EH (cell line): Measurements from ENCODE around the gene MBLAC1.
A peak's percentile ranks its signal among the peaks of the same experiment; 100 is the strongest.

Experiments
- DNase-seq: peaks from one replicate; pipeline ENCODE4 v3.0.0-alpha.2; 2015; ENCODE audit warnings: low read depth

The MBLAC1 gene

DNA sequence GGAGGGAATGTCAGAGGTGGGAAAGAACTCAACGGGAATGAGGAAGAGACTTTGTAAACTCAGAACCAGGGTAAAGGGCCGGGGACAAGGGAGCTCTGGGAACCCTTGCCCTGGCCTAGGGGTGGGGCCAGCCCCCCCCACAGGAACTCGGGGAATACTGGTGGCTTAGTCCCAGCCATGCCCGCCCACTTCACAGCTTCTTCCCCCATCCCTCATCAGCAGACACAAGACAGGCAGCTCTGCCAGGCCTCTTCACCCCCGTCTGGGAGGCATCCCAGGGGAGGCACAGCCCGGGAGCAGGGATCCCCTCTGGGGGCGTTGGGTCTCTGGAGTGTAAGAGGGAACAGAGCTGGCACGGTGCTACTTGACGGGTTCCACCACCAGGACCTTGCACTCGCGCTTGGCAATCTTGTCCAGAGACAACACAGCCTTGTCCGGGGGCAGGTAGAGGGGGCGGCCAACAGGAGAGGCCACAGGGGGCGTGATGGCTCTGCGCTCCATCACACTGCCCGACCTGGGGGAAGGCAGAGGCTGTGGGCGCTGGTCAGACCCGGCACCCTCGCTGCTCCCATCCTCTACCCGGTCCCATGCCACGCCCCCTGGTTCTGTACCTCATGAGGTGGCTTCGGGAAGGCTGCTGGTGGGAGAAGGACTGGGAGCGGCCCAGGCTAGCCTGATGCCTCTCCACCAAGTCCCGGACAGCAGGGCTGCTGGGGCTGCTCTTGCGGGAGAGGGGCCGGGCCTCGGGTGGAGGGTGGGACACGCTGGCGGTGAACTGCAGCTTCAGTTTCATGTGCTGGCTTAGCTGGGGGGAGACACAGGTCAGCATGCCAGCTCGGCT, 28.1 kb downstream of the MBLAC1 start:
- DNase-seq, result no peak

GRCh38 chr7:100155553-100156317, 29.0 kb downstream of the MBLAC1 start:
- no peak for DNase-seq

- DNase-seq, result no peak
Measured at GRCh38 chr7:100156331-100157068, 29.7 kb downstream of the MBLAC1 start.

DNA sequence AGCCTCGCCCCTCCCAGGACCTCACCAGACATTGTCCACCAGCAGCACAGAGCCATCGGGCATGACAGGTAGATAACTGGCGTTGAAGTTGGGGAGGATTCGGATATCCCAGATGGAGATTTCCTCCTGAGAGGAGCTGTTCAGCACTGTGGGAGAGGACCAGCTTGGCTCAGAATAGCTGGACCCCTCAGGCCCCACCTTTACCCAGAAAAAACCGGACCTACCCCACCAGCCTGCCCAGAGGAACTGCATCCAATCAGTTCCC, 30.2 kb downstream of the MBLAC1 start:
- DNase-seq, result no peak

- DNase-seq, result peak; percentile 63
Measured at GRCh38 chr7:100157334-100158228, 30.8 kb downstream of the MBLAC1 start.

DNA sequence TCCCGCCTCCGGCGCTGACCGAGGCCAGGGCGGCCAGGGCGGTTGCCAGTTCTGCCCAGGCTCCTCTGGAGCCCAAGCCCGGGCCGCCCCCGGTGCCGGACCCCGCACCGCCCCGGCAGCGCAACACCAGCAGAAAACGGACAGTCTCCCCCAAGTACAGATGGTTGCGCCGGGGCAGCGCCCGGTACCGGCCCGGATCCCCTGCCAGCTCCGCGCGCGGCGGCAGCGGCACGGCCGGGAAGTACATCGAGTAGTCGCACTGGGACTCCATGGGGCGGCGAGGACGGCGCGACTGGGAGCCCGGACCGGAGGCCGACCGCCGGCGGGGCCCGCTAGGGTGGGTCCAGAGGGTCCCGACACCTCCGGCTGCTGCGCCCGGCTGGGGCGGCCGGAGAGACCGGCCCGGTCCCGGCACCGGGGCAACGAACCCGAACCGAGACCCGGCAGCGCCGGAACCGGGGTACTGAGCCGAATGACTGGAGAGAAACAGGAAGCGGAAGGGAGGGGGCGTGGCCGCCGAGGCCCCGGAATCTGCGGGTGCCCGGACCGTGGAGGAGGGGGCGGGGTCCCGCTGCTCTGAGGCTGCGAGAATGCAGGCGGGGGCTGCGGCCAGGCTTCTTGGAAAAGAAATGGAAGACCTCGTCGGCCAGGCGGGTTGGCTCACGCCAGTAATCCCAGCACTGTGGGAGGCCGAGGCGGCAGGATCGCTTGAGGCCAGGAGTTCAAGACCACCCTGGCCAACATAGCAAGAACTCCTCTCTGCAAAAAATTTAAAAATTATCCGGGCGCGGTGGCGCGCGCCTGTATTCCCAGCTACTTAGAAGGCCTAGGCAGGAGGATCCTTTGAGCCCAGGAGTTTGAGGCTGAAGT, 31.7 kb downstream of the MBLAC1 start, which contains the start of gene TRAPPC14:
Gene TRAPPC14, minus strand, starts transcription at position 495 of the 870 bp plus-strand sequence. Its CDS starts 224 bp downstream, at position 271.
- DNase-seq, result peak; percentile 86

DNA sequence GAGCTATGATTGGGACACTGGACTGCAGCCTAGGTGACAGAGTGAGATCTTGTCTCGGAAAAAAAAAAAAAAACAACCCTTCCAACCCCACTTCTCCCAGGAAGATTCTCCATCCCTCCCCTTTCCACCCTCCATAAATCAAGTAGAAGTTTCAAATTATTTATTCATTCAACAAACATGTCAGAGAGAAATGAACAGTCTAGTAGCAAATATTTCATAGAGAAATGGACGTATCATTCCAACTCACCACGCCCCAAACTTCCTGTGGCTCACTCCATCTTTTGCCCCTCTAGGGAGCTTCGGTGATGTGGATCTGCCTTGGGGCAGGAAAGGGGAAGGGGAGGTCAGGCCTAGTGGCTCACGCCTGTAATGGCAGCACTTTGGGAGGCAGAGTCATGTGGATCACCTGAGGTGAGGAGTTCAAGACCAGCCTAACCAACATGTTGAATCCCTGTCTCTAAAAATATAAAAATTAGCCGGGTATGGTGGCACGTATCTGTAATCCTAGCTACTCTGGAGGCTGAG, 32.4 kb downstream of the MBLAC1 start:
- DNase-seq, result no peak

- DNase-seq, result no peak
Measured at GRCh38 chr7:100160067-100160466, 33.3 kb downstream of the MBLAC1 start.

- peak; percentile 21 for DNase-seq
Measured at GRCh38 chr7:100163006-100163531, 36.3 kb downstream of the MBLAC1 start.

DNA sequence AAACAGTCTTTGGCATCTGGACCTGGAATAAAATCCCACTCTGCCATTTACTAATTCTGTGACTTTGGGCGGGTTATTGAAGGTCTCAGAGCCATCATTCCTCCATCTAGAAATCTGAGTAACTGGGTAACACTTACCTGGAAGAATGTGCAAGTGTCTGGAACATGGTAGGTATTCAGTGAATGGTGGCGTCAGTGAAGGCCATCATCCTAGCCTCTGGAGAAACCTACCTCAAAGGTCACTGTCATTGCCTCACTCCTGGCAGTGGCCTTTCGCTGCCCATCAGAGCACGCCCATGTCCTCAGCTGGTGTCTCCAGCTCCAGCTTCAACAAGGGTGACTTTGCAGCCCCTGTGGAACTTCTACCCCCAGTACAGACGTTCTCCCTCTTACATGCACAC, 37.1 kb downstream of the MBLAC1 start:
- DNase-seq, result no peak

DNA sequence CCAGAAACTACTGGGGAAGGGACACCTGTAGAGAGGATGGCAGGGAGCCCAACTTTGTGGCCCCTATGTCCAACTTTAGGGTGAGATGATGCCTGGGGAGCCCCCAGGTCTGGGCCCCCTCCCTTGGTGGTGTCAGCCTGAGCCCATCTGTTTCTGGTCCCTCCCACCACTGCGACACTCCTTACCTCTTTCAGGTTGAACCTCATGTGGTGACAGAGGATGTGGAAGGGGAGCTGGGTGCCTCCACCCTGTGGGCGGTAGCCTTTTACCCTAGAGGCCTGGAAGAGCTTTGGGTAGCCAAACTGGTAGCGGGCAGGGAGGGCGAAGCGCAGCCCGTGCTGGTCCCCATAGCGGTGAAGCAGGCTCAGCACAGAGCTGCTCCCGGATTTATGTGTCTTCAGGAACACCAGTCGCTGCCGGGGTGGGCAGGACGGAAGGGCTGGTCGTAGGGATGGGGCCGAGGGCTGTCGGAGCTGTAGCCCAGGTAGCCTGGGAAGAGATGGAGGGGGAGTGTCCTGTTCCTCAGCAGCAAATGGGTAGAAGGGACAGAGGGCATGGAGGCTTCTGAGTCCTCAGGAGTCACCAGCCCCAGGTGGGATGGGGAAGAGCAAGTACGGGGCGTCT, 39.7 kb downstream of the MBLAC1 start:
- no peak for DNase-seq

DNA sequence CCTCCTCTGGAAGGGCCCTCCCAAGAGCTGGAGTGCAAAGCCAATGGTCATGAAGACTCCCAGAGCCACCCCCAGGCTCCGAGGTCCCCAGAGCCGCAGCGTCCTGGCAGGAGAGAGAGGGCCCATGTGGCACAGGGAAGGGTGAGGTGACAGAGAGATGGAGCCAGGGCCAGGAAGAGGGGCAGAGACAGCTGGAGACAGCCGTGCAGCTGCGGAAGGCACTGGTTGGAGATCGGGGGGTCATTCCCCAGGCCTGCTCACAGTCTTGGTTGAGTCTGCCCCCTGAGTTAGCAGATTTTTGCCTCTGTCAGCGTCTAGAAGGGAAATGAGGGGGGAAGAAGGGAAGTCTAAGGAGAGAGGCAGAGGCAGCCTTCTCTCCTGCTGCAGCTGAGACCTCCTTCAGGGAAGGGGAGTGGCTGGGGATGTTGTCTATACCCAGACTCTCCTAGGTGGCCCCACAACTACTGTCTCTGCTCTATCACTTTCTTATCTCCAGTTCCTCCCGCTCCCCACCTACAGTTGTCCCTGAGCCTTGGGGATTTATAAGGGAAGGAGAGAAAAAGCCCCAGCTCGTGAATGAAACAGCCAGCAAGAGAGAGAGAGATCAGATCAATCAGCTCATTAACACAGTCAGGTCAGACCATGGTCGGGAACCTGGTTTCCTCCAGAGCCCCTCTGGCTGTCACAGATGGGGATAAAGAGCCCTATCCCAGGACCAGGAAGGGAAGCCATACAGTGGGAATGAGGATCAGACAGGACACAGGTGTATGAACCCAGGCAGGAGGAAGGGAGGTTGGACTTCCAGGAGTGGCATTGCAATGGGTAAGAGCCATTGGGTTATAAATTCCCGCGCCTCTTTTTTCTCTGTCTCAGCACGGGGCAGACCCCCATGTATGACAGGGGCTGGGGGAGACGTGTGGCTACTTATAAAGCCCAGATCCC, 40.5 kb downstream of the MBLAC1 start:
- DNase-seq, result no peak

DNA sequence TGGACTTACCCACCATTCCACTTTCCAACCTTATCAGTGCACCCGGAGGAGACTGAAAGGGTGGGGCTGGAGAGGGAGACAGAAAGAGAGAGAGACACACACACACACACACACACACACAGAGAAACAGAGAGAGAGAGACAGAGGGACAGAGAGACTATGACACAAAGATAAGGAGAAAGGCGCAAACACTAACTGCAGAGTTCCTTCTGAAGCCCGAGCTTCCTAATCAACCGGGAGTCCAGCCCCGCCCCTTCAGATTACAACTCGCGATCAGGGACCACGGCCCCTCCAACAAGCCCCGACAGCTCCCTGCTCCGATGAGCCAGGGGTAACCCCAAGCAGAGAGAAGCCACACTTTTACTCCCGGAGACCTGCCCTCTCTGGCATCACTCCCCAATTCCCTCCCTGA, 41.2 kb downstream of the MBLAC1 start:
- peak; percentile 27 for DNase-seq

GRCh38 chr7:100169147-100169850, 42.5 kb downstream of the MBLAC1 start:
- DNase-seq, result no peak

GRCh38 chr7:100170101-100170897, 43.5 kb downstream of the MBLAC1 start:
- DNase-seq, result no peak

DNA sequence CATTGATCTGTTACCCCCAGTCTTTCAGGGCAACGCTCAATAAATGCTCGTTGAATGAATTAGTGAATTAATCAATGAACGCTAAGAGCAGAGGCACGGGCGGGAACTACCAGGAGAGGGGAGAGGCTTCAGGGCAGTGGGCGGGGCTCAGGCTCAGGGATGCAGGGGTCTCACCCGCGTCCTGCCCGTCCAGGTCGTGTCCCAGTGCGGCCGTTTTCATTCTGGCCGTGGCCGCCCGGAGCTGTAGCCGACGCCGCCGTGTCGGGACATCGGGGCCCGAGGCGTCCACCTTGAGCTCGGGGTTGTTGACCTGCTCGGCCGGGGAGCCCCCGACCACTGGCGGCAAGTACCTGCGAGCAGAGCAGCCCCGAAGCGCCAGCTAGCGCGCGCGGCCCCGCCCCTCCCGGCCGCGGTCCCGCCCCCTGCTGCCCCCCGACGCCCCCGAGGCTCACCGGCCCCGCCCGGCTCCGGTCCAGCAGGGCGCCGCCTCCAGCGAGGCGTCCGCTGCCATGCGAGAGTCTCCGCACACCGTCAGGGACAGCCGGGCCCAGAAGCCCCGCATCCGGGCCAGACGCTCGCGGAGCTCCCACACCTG, 44.4 kb downstream of the MBLAC1 start:
- DNase-seq, result no peak

- DNase-seq, result no peak
Measured at GRCh38 chr7:100171840-100172239, 45.1 kb downstream of the MBLAC1 start.
